ENCODE measurements around the gene GANAB.
"Not testable (repeated sequence)": the region's sequence is repeated elsewhere in the genome, so short reads cannot be mapped to it uniquely, and the experiment has no call there.

Gene GANAB

DNA sequence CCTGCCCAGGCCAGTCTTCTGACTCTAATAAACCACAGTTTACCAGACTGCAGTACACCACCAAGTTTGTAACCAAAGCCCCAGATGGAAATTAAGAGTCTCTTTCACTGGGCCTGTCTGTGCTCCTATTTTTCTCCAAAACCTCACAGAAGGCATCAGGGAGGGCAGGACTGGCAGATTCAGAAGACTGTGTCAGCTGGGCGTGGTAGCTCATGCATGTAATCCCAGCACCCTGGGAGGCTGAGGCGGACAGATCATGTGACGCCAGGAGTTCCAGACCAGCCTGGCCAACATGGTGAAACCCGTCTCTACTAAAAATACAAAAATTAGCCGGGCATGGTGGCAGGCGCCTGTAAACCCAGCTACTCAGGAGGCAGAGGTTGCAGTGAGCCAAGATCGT is 61.1 kb downstream of the GANAB start:
- not testable (repeated sequence) for DNase-seq (ENCODE audit: low read depth, low spot score); H3K4me3 ChIP-seq (ENCODE audit: low read length)

DNA sequence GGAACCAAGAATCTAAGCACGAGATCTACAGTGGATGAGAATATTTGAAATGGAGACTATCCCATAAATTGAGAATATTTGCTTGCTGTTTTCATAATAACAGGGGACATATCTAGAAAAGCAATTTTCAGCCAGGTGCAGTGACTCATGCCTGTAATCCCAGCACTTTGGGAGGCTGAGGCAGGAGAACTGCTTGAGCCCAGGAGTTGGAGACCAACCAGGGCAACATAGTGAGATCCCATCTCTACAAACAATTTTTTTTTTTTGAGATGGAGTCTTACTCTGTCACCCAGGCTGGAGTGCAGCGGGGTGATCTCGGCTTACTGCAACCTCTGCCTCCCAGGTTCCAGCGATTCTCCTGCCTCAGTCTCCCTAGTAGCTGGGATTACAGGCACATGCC is 64.7 kb downstream of the GANAB start:
- DNase-seq (ENCODE audit: low read depth, low spot score); H3K4me3 ChIP-seq (ENCODE audit: low read length): not testable (repeated sequence)

- H3K4me3 ChIP-seq (ENCODE audit: low read length): no peak overlapping the region
- DNase-seq (ENCODE audit: low read depth, low spot score): no peak
Observed at GRCh38 chr11:62580959-62581715, 65.3 kb downstream of the GANAB start.

GRCh38 chr11:62579252-62579651 is 67.2 kb downstream of the GANAB start:
- DNase-seq (ENCODE audit: low read depth, low spot score): no peak
- H3K4me3 ChIP-seq (ENCODE audit: low read length): no peak overlapping the region

GRCh38 chr11:62578541-62578940 is 67.9 kb downstream of the GANAB start:
- no peak overlapping the region for H3K4me3 ChIP-seq (ENCODE audit: low read length)
- no peak for DNase-seq (ENCODE audit: low read depth, low spot score)

DNA sequence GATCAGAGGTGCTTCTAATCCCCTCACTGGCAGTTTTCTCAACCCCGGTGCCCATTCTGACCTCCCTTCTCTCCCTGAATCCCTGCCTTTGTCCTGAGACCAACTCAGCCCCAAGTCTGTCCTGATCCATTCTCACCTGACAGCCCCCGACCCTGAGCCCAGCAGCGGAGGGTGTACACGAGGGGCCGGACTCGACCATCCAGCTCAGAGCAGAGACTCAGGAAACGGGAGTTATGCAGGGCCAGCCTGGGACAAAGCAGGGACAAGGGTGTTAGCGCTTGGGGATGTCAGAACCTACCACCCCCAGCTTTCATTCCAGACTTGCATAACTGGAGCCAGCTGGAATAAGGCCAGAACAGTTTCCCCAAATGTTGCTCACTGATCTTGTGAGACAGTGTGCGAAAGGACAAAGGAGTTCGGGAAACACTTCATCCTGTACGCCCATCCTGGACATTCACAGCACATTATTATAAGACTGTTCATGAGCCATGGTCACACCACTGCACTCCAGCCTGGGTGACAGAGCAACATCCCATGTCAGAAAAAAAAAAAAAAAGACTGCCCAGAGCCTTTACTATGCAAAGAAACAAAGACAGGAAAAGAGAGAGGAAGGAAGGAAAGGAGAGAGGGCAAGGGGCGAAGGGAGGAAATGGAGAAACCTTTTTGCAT is 69.2 kb downstream of the GANAB start:
- DNase-seq (ENCODE audit: low read depth, low spot score): no peak
- H3K4me3 ChIP-seq (ENCODE audit: low read length): no peak overlapping the region

- DNase-seq (ENCODE audit: low read depth, low spot score): no peak
- no peak overlapping the region for H3K4me3 ChIP-seq (ENCODE audit: low read length)
Observed at GRCh38 chr11:62575837-62576236, 70.6 kb downstream of the GANAB start.

DNA sequence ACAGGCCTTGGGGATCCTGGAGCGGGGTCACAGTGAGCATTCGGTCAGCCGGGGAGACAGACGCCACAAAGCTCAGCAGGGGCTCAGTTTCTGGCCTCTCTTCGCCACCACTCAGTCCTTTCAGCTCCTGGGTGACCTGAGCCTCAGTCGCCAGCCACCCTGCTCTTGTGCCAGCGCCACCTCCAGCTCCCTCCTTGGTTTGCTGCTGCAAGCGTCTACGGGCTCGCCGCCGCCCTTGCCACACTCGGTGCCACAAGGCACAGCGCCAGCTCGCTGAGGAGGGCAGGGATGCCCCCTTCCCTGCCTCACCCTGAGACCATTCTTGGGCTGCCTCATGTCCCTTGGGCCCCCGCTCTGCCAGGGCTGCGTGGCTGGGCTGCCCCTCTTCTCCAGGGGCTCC is 71.3 kb downstream of the GANAB start:
- DNase-seq (ENCODE audit: low read depth, low spot score): no peak
- H3K4me3 ChIP-seq (ENCODE audit: low read length): peak overlapping the region; percentile 83; the same call in 1 of the 2 replicates

All from Jurkat, Clone E6-1 (cell line).